ENCODE measurements around the gene KCNC3.

Gene KCNC3

DNA sequence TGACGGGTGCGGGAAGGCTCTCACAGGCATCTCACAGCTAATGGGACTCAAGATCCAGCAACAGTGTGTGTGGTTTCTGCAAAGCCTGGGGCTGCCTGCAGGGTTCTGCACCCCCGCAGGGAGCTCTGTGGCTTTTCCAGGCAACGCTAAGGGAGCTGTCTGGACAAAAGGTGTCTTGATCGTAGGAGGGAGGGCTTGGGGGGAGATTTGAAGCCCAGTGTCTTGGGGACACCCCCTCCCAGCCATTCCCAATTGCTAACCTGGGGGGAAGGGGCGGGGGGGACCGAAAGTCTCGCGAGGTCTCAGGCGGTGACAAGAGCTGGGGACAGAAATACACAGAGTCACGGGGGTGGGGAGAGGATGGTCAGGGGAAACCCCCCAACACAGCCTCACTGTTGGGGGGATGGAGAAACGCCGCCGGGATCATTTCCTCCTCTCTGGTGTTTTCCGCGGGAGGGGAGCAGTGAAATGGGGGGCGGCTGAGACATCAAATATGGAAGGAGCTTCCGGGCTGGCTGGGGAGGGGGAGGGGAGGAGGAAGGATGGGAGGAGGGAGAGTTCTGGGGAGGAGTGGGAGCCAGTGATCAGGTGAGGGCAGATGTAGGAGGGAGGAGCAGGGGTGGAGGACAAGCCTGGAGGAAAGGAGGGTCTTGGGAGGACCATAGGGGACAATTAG, 13.3 kb downstream of the KCNC3 start (continued):
- TF ChIP-seq, protein P1, sequence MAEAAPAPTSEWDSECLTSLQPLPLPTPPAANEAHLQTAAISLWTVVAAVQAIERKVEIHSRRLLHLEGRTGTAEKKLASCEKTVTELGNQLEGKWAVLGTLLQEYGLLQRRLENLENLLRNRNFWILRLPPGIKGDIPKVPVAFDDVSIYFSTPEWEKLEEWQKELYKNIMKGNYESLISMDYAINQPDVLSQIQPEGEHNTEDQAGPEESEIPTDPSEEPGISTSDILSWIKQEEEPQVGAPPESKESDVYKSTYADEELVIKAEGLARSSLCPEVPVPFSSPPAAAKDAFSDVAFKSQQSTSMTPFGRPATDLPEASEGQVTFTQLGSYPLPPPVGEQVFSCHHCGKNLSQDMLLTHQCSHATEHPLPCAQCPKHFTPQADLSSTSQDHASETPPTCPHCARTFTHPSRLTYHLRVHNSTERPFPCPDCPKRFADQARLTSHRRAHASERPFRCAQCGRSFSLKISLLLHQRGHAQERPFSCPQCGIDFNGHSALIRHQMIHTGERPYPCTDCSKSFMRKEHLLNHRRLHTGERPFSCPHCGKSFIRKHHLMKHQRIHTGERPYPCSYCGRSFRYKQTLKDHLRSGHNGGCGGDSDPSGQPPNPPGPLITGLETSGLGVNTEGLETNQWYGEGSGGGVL (tag by site-specific recombination; IDR thresholded peaks at IDR 0.05), result peak; percentile 96
- TF ChIP-seq ZNF776 (tag by site-specific recombination; IDR thresholded peaks at IDR 0.05; ENCODE audit: borderline replicate concordance), result no peak
- TF ChIP-seq, protein P2, sequence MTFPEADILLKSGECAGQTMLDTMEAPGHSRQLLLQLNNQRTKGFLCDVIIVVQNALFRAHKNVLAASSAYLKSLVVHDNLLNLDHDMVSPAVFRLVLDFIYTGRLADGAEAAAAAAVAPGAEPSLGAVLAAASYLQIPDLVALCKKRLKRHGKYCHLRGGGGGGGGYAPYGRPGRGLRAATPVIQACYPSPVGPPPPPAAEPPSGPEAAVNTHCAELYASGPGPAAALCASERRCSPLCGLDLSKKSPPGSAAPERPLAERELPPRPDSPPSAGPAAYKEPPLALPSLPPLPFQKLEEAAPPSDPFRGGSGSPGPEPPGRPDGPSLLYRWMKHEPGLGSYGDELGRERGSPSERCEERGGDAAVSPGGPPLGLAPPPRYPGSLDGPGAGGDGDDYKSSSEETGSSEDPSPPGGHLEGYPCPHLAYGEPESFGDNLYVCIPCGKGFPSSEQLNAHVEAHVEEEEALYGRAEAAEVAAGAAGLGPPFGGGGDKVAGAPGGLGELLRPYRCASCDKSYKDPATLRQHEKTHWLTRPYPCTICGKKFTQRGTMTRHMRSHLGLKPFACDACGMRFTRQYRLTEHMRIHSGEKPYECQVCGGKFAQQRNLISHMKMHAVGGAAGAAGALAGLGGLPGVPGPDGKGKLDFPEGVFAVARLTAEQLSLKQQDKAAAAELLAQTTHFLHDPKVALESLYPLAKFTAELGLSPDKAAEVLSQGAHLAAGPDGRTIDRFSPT (tag by site-specific recombination; IDR thresholded peaks at IDR 0.05), result no peak
- TF ChIP-seq KLF10 (tag by site-specific recombination; IDR thresholded peaks at IDR 0.05), result no peak
- TF ChIP-seq ZNF114 (tag by site-specific recombination; IDR thresholded peaks at IDR 0.05), result no peak
- TF ChIP-seq ZNF837 (tag by site-specific recombination; IDR thresholded peaks at IDR 0.05), result no peak
- TF ChIP-seq ZNF626 (tag by site-specific recombination; IDR thresholded peaks at IDR 0.05), result no peak
- TF ChIP-seq ZNF223 (tag by site-specific recombination; IDR thresholded peaks at IDR 0.05), result no peak
- no peak for TF ChIP-seq HOXC10 (CRISPR knock-in tag; IDR thresholded peaks at IDR 0.05)
- TF ChIP-seq ZNF311 (tag by site-specific recombination; IDR thresholded peaks at IDR 0.05; ENCODE audit: borderline replicate concordance), result no peak
- TF ChIP-seq ZNF555 (tag by site-specific recombination; conservative IDR thresholded peaks at IDR 0.05), result no peak
- peak; percentile 71 for TF ChIP-seq EGR2 (tag by site-specific recombination; IDR thresholded peaks at IDR 0.05; ENCODE audit: low read depth)
- TF ChIP-seq ZNF146 (tag by site-specific recombination; IDR thresholded peaks at IDR 0.05), result no peak
- TF ChIP-seq ZNF76 (tag by site-specific recombination; IDR thresholded peaks at IDR 0.05; ENCODE audit: borderline replicate concordance, low read depth), result peak; percentile 57; the same call in 1 of the 2 replicates
- TF ChIP-seq, protein P3, sequence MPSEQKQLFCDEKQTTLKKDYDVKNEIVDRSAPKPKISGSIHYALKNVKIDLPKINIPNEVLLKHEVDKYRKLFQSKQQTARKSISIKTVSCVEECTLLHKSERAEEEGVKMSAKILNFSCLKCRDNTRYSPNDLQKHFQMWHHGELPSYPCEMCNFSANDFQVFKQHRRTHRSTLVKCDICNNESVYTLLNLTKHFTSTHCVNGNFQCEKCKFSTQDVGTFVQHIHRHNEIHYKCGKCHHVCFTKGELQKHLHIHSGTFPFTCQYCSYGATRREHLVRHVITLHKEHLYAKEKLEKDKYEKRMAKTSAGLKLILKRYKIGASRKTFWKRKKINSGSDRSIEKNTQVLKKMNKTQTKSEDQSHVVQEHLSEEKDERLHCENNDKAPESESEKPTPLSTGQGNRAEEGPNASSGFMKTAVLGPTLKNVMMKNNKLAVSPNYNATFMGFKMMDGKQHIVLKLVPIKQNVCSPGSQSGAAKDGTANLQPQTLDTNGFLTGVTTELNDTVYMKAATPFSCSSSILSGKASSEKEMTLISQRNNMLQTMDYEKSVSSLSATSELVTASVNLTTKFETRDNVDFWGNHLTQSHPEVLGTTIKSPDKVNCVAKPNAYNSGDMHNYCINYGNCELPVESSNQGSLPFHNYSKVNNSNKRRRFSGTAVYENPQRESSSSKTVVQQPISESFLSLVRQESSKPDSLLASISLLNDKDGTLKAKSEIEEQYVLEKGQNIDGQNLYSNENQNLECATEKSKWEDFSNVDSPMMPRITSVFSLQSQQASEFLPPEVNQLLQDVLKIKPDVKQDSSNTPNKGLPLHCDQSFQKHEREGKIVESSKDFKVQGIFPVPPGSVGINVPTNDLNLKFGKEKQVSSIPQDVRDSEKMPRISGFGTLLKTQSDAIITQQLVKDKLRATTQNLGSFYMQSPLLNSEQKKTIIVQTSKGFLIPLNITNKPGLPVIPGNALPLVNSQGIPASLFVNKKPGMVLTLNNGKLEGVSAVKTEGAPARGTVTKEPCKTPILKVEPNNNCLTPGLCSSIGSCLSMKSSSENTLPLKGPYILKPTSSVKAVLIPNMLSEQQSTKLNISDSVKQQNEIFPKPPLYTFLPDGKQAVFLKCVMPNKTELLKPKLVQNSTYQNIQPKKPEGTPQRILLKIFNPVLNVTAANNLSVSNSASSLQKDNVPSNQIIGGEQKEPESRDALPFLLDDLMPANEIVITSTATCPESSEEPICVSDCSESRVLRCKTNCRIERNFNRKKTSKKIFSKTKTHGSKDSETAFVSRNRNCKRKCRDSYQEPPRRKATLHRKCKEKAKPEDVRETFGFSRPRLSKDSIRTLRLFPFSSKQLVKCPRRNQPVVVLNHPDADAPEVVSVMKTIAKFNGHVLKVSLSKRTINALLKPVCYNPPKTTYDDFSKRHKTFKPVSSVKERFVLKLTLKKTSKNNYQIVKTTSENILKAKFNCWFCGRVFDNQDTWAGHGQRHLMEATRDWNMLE (tag by site-specific recombination; conservative IDR thresholded peaks at IDR 0.05; ENCODE audit: low read depth), result no peak
- peak; percentile 77 for TF ChIP-seq ZBTB20 (tag by site-specific recombination; IDR thresholded peaks at IDR 0.05)
- TF ChIP-seq KLF8 (tag by site-specific recombination; IDR thresholded peaks at IDR 0.05), result peak; percentile 82
- no peak for TF ChIP-seq ZNF37A (tag by site-specific recombination; IDR thresholded peaks at IDR 0.05)
- TF ChIP-seq ZNF416 (tag by site-specific recombination; IDR thresholded peaks at IDR 0.05), result no peak
- TF ChIP-seq IKZF3 (tag by site-specific recombination; IDR thresholded peaks at IDR 0.05), result no peak
- TF ChIP-seq ZNF571 (tag by site-specific recombination; IDR thresholded peaks at IDR 0.05), result no peak
- peak; percentile 58 for TF ChIP-seq KLF9 (tag by site-specific recombination; IDR thresholded peaks at IDR 0.05; ENCODE audit: low read depth)
- TF ChIP-seq, protein P4, sequence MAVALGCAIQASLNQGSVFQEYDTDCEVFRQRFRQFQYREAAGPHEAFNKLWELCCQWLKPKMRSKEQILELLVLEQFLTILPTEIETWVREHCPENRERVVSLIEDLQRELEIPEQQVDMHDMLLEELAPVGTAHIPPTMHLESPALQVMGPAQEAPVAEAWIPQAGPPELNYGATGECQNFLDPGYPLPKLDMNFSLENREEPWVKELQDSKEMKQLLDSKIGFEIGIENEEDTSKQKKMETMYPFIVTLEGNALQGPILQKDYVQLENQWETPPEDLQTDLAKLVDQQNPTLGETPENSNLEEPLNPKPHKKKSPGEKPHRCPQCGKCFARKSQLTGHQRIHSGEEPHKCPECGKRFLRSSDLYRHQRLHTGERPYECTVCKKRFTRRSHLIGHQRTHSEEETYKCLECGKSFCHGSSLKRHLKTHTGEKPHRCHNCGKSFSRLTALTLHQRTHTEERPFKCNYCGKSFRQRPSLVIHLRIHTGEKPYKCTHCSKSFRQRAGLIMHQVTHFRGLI (tag by site-specific recombination; IDR thresholded peaks at IDR 0.05), result no peak
- peak; percentile 20; the same call in 1 of the 2 replicates for TF ChIP-seq ZBTB48 (tag by site-specific recombination; IDR thresholded peaks at IDR 0.05)
- TF ChIP-seq ZBTB17 (tag by site-specific recombination; IDR thresholded peaks at IDR 0.05), result peak; percentile 70
- peak; percentile 76 for TF ChIP-seq ZNF335 (tag by site-specific recombination; conservative IDR thresholded peaks at IDR 0.05)
- TF ChIP-seq ZNF202 (tag by site-specific recombination; IDR thresholded peaks at IDR 0.05; ENCODE audit: borderline replicate concordance), result no peak
- TF ChIP-seq GLI2 (tag by site-specific recombination; IDR thresholded peaks at IDR 0.05; ENCODE audit: borderline replicate concordance, low read depth), result no peak
- TF ChIP-seq ZNF654 (tag by site-specific recombination; IDR thresholded peaks at IDR 0.05; ENCODE audit: low read depth), result no peak
- TF ChIP-seq ZNF658 (tag by site-specific recombination; IDR thresholded peaks at IDR 0.05), result no peak

Measured in HEK293 (cell line).